ENCODE results near the gene IPO13. TPM values are rescaled to one million over a fixed set of nuclear protein-coding genes. Genes with fewer than 3 reads are reported as not detected.

IPO13 gene
- total RNA-seq, 2 donors from 2014 or later = 25.9 to 28.1 TPM

GRCh38 chr1:43942411-43942810 is 4.3 kb upstream of the IPO13 start:
- Histone ChIP-seq H3K27ac (no peak overlapping the region), H3K36me3 (no peaks in the 10 kb centered on the region), H3K9me3 (no peaks in the 10 kb centered on the region), H3K4me1 (peaks cover 0 to 22% of the 10 kb centered on the region in 2 donors), H3K4me3 (no peak overlapping the region), H3K27me3 (no peaks in the 10 kb centered on the region)
- no peak for DNase-seq (ENCODE audit: low spot score)
- TF ChIP-seq CTCF (IDR thresholded peaks at IDR 0.05) = no peak

GRCh38 chr1:43944860-43945259 is 1.9 kb upstream of the IPO13 start:
- peaks cover 3% of the 10 kb centered on the region for H3K36me3 ChIP-seq
- peaks cover 0 to 33% of the 10 kb centered on the region in 2 donors for H3K4me1 ChIP-seq
- no peaks in the 10 kb centered on the region for H3K9me3 ChIP-seq
- no peak overlapping the region for H3K27ac ChIP-seq
- no peaks in the 10 kb centered on the region for H3K27me3 ChIP-seq
- TF ChIP-seq CTCF (IDR thresholded peaks at IDR 0.05) = no peak
- no peak overlapping the region for H3K4me3 ChIP-seq
- DNase-seq (ENCODE audit: low spot score) = no peak

- H3K27me3 ChIP-seq = no peaks in the 10 kb centered on the region
- peak overlapping the region; percentile 63 to 79 for H3K4me3 ChIP-seq
- H3K9me3 ChIP-seq = no peaks in the 10 kb centered on the region
- no peak for DNase-seq (ENCODE audit: low spot score)
- peaks cover 0 to 33% of the 10 kb centered on the region in 2 donors for H3K4me1 ChIP-seq
- no peak for TF ChIP-seq CTCF (IDR thresholded peaks at IDR 0.05)
- peak overlapping the region; percentile 93 to 96 for H3K27ac ChIP-seq
- peaks cover 6% of the 10 kb centered on the region for H3K36me3 ChIP-seq
Observed at GRCh38 chr1:43945674-43946235, 995 bp upstream of the IPO13 start.

- no peaks in the 10 kb centered on the region for H3K27me3 ChIP-seq
- H3K9me3 ChIP-seq = no peaks in the 10 kb centered on the region
- no peak for DNase-seq (ENCODE audit: low spot score)
- H3K4me3 ChIP-seq = peak overlapping the region; percentile 63 to 79
- H3K36me3 ChIP-seq = peaks cover 6% of the 10 kb centered on the region
- no peak for TF ChIP-seq CTCF (IDR thresholded peaks at IDR 0.05)
- H3K4me1 ChIP-seq = peaks cover 0 to 33% of the 10 kb centered on the region in 2 donors
- H3K27ac ChIP-seq = peak overlapping the region; percentile 93 to 96
Observed at GRCh38 chr1:43947061-43947873, 517 bp downstream of the IPO13 start.

- DNase-seq (ENCODE audit: low spot score) = no peak
- Histone ChIP-seq H3K27me3 (no peaks in the 10 kb centered on the region), H3K36me3 (peaks cover 6% of the 10 kb centered on the region), H3K9me3 (no peaks in the 10 kb centered on the region), H3K4me1 (peaks cover 0 to 33% of the 10 kb centered on the region in 2 donors), H3K4me3 (peak overlapping the region; percentile 63 to 79), H3K27ac (peak overlapping the region; percentile 93 to 96)
- no peak for TF ChIP-seq CTCF (IDR thresholded peaks at IDR 0.05)
Observed at GRCh38 chr1:43947874-43948437, 1.2 kb downstream of the IPO13 start.

All from right atrium auricular region (tissue), 2 donors.